SU-DHL-6 (cell line): ENCODE measurements around the gene CRADD.

ENCODE experiments used
- H2AFZ ChIP-seq: fragments of 200-600 bp; sonication (generic); 2 replicates; pipeline ENCODE4 v1.6.1; 2014; ENCODE audit warnings: low read depth, mild to moderate bottlenecking, moderate library complexity, mixed read lengths, antibody characterized with exemption, low read length; ENCODE audit not compliant: severe bottlenecking
- H3F3A ChIP-seq: fragments of 200-600 bp; shearing (Covaris generic); 2 replicates; pipeline ENCODE4 v1.6.0; 2016; ENCODE audit warnings: antibody characterized with exemption, mild to moderate bottlenecking; ENCODE audit not compliant: insufficient read depth
- H3K27ac ChIP-seq: fragments of 200-600 bp; sonication (generic); 2 replicates; pipeline ENCODE4 v1.5.1; 2016; ENCODE audit warnings: low read depth, mild to moderate bottlenecking, low read length, moderate library complexity, mixed read lengths
- H3K27me3 ChIP-seq: fragments of 200-600 bp; sonication (generic), shearing (Covaris generic); 2 replicates; pipeline ENCODE4 v1.6.0; 2014; ENCODE audit warnings: mild to moderate bottlenecking, low read length
- H3K36me3 ChIP-seq: fragments of 200-600 bp; sonication (generic); 2 replicates; pipeline ENCODE4 v1.6.1; 2014; ENCODE audit warnings: mild to moderate bottlenecking, low read length, mixed read lengths
- H3K4me2 ChIP-seq: fragments of 300-600, 200-600 bp; shearing (Covaris generic), sonication (generic); 2 replicates; pipeline ENCODE4 v1.6.0; 2014; ENCODE audit warnings: low read length, low read depth, mild to moderate bottlenecking; ENCODE audit not compliant: poor library complexity, severe bottlenecking
- H3K4me3 ChIP-seq: fragments of 200-600 bp; sonication (generic); 2 replicates; pipeline ENCODE4 v1.5.1; 2014; ENCODE audit warnings: antibody characterized with exemption, low read length, mild to moderate bottlenecking, mixed read lengths; ENCODE audit not compliant: insufficient read depth, poor library complexity, severe bottlenecking
- H3K79me2 ChIP-seq: fragments of 200-600 bp; sonication (generic); 2 replicates; pipeline ENCODE4 v1.6.1; 2014; ENCODE audit warnings: mild to moderate bottlenecking, low read length, moderate library complexity; ENCODE audit not compliant: insufficient read depth
- H3K9ac ChIP-seq: fragments of 200-600 bp; sonication (generic); 2 replicates; pipeline ENCODE4 v1.7.0; 2014; ENCODE audit warnings: mild to moderate bottlenecking, low read length
- H3K9me2 ChIP-seq: fragments of 200-600 bp; sonication (generic); replicated peaks from 2 replicates; pipeline ENCODE4 v1.6.1; 2014; ENCODE audit warnings: low read length; ENCODE audit not compliant: insufficient read depth
- H3K9me3 ChIP-seq: fragments of 200-600 bp; sonication (generic); 2 replicates; pipeline ENCODE4 v1.6.1; 2014; ENCODE audit warnings: low read length, mixed read lengths; ENCODE audit not compliant: insufficient read depth
- H4K20me1 ChIP-seq: fragments of 200-600 bp; sonication (generic); 2 replicates; pipeline ENCODE4 v1.6.1; 2014; ENCODE audit warnings: low read depth, mild to moderate bottlenecking, antibody characterized with exemption, low read length, moderate library complexity, mixed read lengths
- EZH2phosphoT487 ChIP-seq: fragments of 200-600 bp; sonication (generic), shearing (Covaris generic); conservative IDR thresholded peaks from 2 replicates; pipeline ENCODE4 v1.6.1; 2018; ENCODE audit warnings: mild to moderate bottlenecking, antibody characterized with exemption, low read length, moderate library complexity, mixed read lengths
- TF ChIP-seq, protein P1 (sequence below): fragments of 200-600 bp; sonication (generic); IDR thresholded peaks from one replicate; pipeline ENCODE4 v1.5.1; 2017; ENCODE audit warnings: antibody characterized with exemption, mild to moderate bottlenecking, low read length, moderate library complexity; ENCODE audit not compliant: insufficient read depth, poor library complexity, severe bottlenecking

The CRADD gene

DNA sequence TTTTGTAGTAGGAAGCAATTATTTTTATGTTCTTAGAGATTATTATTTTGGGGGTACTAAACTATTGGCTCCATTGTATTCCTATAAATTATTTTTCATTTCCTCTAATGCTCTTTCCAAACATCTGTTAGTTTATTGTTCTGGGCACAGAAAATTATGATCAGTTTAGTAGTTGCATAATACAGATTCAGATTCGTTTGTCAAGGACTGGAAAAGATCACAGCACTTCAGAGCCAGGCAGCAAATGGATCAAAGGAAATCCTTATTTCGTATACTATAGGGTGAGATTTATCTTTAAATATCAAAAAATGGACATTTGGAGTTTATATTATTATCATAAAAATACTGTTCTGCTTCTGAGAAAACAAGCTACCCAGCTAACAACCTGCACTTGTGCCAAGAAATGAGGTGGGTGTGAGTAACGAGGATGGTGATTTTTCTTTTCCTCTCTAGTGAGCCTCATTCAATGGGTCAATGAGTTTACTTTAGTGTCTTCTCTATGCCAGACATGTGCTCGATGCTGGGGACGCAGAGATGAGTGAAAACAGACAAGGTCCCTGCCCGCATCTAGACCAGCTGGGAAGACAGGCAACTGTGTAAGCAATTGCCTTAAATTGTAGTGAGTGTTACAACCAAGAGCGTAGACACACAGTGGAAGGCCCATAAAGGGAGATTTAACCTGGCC is 262.6 kb downstream of the CRADD start:
- Histone ChIP-seq H3K27me3 (no peaks in the 10 kb centered on the region), H3K4me3 (no peak overlapping the region), H3K9ac (no peak overlapping the region), H3F3A (no peaks in the 10 kb centered on the region), H3K4me2 (no peak overlapping the region), H3K9me2 (no peaks in the 10 kb centered on the region), H4K20me1 (no peaks in the 10 kb centered on the region), H3K9me3 (peaks cover 5% of the 10 kb centered on the region; the same call in 1 of the 2 replicates), H3K27ac (no peak overlapping the region), H3K36me3 (no peaks in the 10 kb centered on the region), H2AFZ (no peak overlapping the region), H3K79me2 (no peaks in the 10 kb centered on the region)
- TF ChIP-seq, protein P1, sequence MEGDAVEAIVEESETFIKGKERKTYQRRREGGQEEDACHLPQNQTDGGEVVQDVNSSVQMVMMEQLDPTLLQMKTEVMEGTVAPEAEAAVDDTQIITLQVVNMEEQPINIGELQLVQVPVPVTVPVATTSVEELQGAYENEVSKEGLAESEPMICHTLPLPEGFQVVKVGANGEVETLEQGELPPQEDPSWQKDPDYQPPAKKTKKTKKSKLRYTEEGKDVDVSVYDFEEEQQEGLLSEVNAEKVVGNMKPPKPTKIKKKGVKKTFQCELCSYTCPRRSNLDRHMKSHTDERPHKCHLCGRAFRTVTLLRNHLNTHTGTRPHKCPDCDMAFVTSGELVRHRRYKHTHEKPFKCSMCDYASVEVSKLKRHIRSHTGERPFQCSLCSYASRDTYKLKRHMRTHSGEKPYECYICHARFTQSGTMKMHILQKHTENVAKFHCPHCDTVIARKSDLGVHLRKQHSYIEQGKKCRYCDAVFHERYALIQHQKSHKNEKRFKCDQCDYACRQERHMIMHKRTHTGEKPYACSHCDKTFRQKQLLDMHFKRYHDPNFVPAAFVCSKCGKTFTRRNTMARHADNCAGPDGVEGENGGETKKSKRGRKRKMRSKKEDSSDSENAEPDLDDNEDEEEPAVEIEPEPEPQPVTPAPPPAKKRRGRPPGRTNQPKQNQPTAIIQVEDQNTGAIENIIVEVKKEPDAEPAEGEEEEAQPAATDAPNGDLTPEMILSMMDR = no peak
- no peak for TF ChIP-seq EZH2phosphoT487

DNA sequence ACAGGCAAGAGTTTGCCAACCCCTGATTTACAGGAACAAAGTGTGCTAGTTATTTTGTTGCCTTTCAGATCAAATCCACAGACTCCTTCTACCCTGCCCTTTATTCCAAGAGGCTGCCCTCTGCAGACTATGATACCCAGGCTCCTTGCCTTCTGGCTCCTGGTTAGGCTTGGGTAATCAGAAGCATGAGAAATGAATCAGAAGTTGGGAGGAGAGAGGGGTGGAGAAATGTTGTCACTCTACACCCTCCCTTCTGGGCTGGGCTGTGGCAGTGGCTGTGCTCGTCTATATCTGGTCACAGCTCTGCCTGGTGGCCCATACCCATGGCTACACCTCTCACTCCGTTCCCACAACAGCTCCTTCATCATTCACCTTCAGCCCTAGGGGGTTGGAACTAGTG is 266.6 kb downstream of the CRADD start:
- Histone ChIP-seq H3K27ac (no peak overlapping the region), H3K36me3 (no peaks in the 10 kb centered on the region), H3K79me2 (no peaks in the 10 kb centered on the region), H3K9ac (no peak overlapping the region), H4K20me1 (no peaks in the 10 kb centered on the region), H3K9me2 (no peaks in the 10 kb centered on the region), H2AFZ (no peak overlapping the region), H3F3A (no peaks in the 10 kb centered on the region), H3K9me3 (no peaks in the 10 kb centered on the region), H3K27me3 (no peaks in the 10 kb centered on the region), H3K4me2 (no peak overlapping the region), H3K4me3 (no peak overlapping the region)
- no peak for TF ChIP-seq EZH2phosphoT487
- TF ChIP-seq, protein P1 = no peak

DNA sequence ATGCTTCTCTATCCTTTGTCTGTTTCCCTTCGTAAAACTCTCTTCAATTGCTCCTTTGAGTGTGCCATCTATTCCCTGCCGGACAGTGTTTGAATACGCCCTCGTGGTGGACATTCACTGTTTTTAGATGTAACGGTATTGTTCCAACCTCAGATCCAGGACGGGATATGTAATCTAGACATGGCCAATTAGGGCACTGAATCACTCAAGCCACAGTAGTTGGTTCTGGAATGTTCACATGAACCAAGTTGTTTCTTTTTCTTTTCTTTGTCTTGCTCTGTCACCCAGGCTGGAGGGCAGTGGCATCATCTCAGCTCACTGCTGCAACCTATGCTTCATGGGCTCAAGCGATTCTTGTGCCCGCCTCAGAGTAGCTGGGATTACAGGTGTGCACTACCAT is 267.0 kb downstream of the CRADD start:
- H3K4me2 ChIP-seq = no peak overlapping the region
- H3K27me3 ChIP-seq = no peaks in the 10 kb centered on the region
- TF ChIP-seq, protein P1 = no peak
- no peak for TF ChIP-seq EZH2phosphoT487
- no peaks in the 10 kb centered on the region for H3F3A ChIP-seq
- no peaks in the 10 kb centered on the region for H4K20me1 ChIP-seq
- no peaks in the 10 kb centered on the region for H3K9me3 ChIP-seq
- no peaks in the 10 kb centered on the region for H3K79me2 ChIP-seq
- no peak overlapping the region for H3K9ac ChIP-seq
- no peaks in the 10 kb centered on the region for H3K36me3 ChIP-seq
- H2AFZ ChIP-seq = no peak overlapping the region
- no peaks in the 10 kb centered on the region for H3K9me2 ChIP-seq
- H3K27ac ChIP-seq = no peak overlapping the region
- H3K4me3 ChIP-seq = no peak overlapping the region
